A673 (cell line): ENCODE measurements around the gene FAM174B.

ENCODE experiments used
- EZH2 ChIP-seq: fragments of 200-600 bp; sonication (generic); IDR thresholded peaks from 2 replicates; pipeline ENCODE4 v1.6.1; 2017; ENCODE audit warnings: borderline replicate concordance, low read depth, mild to moderate bottlenecking, mixed read lengths, antibody characterized with exemption, low read length; ENCODE audit not compliant: poor library complexity, severe bottlenecking
- TF ChIP-seq, protein P1 (sequence below): fragments of 300-800, 200-600 bp; sonication (generic); conservative IDR thresholded peaks from 2 replicates; pipeline ENCODE4 v1.5.1; 2017; ENCODE audit warnings: low read depth, mild to moderate bottlenecking, antibody characterized with exemption, low read length, moderate library complexity, mixed read lengths

DNA sequence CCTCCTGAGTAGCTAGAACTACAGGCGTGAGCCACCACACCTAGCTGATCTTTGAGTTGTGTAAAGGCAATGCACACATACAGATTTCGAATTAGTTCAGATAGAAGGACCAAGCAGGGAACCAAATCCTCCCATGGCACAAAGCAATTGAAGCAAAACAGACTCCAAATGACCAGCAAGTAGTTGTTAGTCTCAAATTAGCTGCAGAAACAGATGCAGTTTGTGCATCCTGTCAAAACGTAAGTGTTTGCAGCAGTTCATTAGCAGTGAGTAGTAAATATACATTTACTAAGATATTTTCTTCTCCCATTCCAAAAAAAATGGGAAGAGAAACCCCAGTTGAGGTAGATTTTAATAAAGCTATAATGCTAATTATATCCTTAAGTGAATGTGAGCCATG, 15.8 kb upstream of the FAM174B start:
- TF ChIP-seq, protein P1, sequence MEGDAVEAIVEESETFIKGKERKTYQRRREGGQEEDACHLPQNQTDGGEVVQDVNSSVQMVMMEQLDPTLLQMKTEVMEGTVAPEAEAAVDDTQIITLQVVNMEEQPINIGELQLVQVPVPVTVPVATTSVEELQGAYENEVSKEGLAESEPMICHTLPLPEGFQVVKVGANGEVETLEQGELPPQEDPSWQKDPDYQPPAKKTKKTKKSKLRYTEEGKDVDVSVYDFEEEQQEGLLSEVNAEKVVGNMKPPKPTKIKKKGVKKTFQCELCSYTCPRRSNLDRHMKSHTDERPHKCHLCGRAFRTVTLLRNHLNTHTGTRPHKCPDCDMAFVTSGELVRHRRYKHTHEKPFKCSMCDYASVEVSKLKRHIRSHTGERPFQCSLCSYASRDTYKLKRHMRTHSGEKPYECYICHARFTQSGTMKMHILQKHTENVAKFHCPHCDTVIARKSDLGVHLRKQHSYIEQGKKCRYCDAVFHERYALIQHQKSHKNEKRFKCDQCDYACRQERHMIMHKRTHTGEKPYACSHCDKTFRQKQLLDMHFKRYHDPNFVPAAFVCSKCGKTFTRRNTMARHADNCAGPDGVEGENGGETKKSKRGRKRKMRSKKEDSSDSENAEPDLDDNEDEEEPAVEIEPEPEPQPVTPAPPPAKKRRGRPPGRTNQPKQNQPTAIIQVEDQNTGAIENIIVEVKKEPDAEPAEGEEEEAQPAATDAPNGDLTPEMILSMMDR = no peak
- TF ChIP-seq EZH2 = no peak
